22Rv1 (cell line): ENCODE data around the gene RCL1.

ENCODE experiments used
- H3K27ac ChIP-seq: fragments of 450-650 bp; 2 replicates; pipeline ENCODE4 v1.5.1; 2017
- CTCF ChIP-seq: fragments of 450-650 bp; IDR thresholded peaks from 2 replicates; pipeline ENCODE4 v1.5.1; 2017; ENCODE audit warnings: mild to moderate bottlenecking
- ZFX ChIP-seq: fragments of 450-650 bp; IDR thresholded peaks from 2 replicates; pipeline ENCODE4 v1.6.1; 2017; ENCODE audit warnings: antibody characterized with exemption, borderline replicate concordance

RCL1 gene

GRCh38 chr9:4815381-4815956 lies 22.7 kb downstream of the RCL1 start:
- H3K27ac ChIP-seq: no peak overlapping the region
- TF ChIP-seq ZFX (no peak), CTCF (no peak)

- TF ChIP-seq CTCF: no peak
- TF ChIP-seq ZFX: no peak
- no peak overlapping the region for H3K27ac ChIP-seq
Observed at GRCh38 chr9:4820168-4820567, 27.4 kb downstream of the RCL1 start.

GRCh38 chr9:4821133-4821532 lies 28.4 kb downstream of the RCL1 start:
- TF ChIP-seq ZFX: no peak
- TF ChIP-seq CTCF: no peak
- no peak overlapping the region for H3K27ac ChIP-seq

- TF ChIP-seq CTCF: no peak
- TF ChIP-seq ZFX: no peak
- H3K27ac ChIP-seq: no peak overlapping the region
Observed at GRCh38 chr9:4822057-4822456, 29.3 kb downstream of the RCL1 start.

GRCh38 chr9:4826417-4827166 lies 33.8 kb downstream of the RCL1 start:
- TF ChIP-seq ZFX: no peak
- no peak for TF ChIP-seq CTCF
- H3K27ac ChIP-seq: no peak overlapping the region

GRCh38 chr9:4827224-4827623 lies 34.5 kb downstream of the RCL1 start:
- TF ChIP-seq CTCF (no peak), ZFX (no peak)
- no peak overlapping the region for H3K27ac ChIP-seq

GRCh38 chr9:4828761-4829160 lies 36.0 kb downstream of the RCL1 start:
- TF ChIP-seq CTCF (no peak), ZFX (no peak)
- peak overlapping the region; percentile 41 for H3K27ac ChIP-seq
